OCI-LY3 (cell line): ENCODE data around the gene BPIFB2.
A peak's percentile ranks its signal among the peaks of the same experiment; 100 is the strongest.

Source experiments
- H2AFZ ChIP-seq: fragments of 200-600, 300-600 bp; shearing (Covaris generic); 2 replicates; pipeline ENCODE4 v1.6.0; 2014; ENCODE audit warnings: antibody characterized with exemption, low read depth, low read length
- H3K27ac ChIP-seq: fragments of 200-600, 300-600 bp; sonication (generic); 2 replicates; pipeline ENCODE4 v1.5.1; 2014; ENCODE audit warnings: mild to moderate bottlenecking, low read length, moderate library complexity, mixed read lengths
- H3K27me3 ChIP-seq: fragments of 200-600, 300-600 bp; sonication (generic); 2 replicates; pipeline ENCODE4 v1.6.1; 2014; ENCODE audit warnings: low read depth, low read length, mixed read lengths
- H3K36me3 ChIP-seq: fragments of 200-600, 300-600 bp; sonication (generic); replicated peaks from 2 replicates; pipeline ENCODE3; 2014; ENCODE audit warnings: low read depth, low read length, mixed read lengths
- H3K4me1 ChIP-seq: fragments of 300-600, 200-600 bp; sonication (generic); 2 replicates; pipeline ENCODE4 v1.6.1; 2014; ENCODE audit warnings: low read length, mixed read lengths
- H3K4me2 ChIP-seq: fragments of 200-600, 300-600 bp; sonication (generic); 2 replicates; pipeline ENCODE4 v1.6.1; 2014; ENCODE audit warnings: low read length, mixed read lengths
- H3K4me3 ChIP-seq: fragments of 300-600, 200-600 bp; sonication (generic); 2 replicates; pipeline ENCODE4 v1.5.1; 2014; ENCODE audit warnings: antibody characterized with exemption, mild to moderate bottlenecking, low read length, moderate library complexity
- H3K79me2 ChIP-seq: fragments of 300-600, 200-600 bp; shearing (Covaris generic); 2 replicates; pipeline ENCODE4 v1.6.1; 2014; ENCODE audit warnings: mild to moderate bottlenecking, low read length, mixed read lengths
- H3K9ac ChIP-seq: fragments of 300-600, 200-600 bp; shearing (Covaris generic); 2 replicates; pipeline ENCODE4 v1.6.0; 2014; ENCODE audit warnings: mild to moderate bottlenecking, low read length, moderate library complexity
- H3K9me3 ChIP-seq: fragments of 200-600, 300-600 bp; shearing (Covaris generic); 2 replicates; pipeline ENCODE4 v1.6.1; 2014; ENCODE audit warnings: low read length, mixed read lengths; ENCODE audit not compliant: insufficient read depth
- H4K20me1 ChIP-seq: fragments of 200-600, 300-600 bp; sonication (generic); 2 replicates; pipeline ENCODE4 v1.6.1; 2016; ENCODE audit warnings: low read length, mixed read lengths; ENCODE audit not compliant: insufficient read depth
- CTCF ChIP-seq: fragments of 200-600, 300-600 bp; sonication (generic); IDR thresholded peaks from 2 replicates; pipeline ENCODE4 v1.5.1; 2014; ENCODE audit warnings: antibody characterized with exemption, low read length, low read depth
- EZH2phosphoT487 ChIP-seq: fragments of 200-600 bp; shearing (Covaris generic); IDR thresholded peaks from 2 replicates; pipeline ENCODE4 v1.6.1; 2018; ENCODE audit warnings: antibody characterized with exemption, mixed run types, low read depth

Gene BPIFB2

GRCh38 chr20:33005132-33005566, 2.4 kb upstream of the BPIFB2 start:
- Histone ChIP-seq H3K4me1 (peaks cover under 1% of the 10 kb centered on the region; the same call in 1 of the 2 replicates), H3K4me3 (no peak overlapping the region), H3K27ac (no peak overlapping the region), H3K4me2 (no peak overlapping the region), H3K27me3 (no peaks in the 10 kb centered on the region), H4K20me1 (no peaks in the 10 kb centered on the region), H3K36me3 (no peaks in the 10 kb centered on the region), H3K79me2 (no peaks in the 10 kb centered on the region), H2AFZ (no peak overlapping the region), H3K9me3 (no peaks in the 10 kb centered on the region), H3K9ac (no peak overlapping the region)
- TF ChIP-seq CTCF = peak; percentile 83
- no peak for TF ChIP-seq EZH2phosphoT487

GRCh38 chr20:33005908-33006775, 1.4 kb upstream of the BPIFB2 start:
- Histone ChIP-seq H3K4me3 (no peak overlapping the region), H3K79me2 (no peaks in the 10 kb centered on the region), H3K36me3 (no peaks in the 10 kb centered on the region), H3K9ac (no peak overlapping the region), H3K4me2 (no peak overlapping the region), H3K9me3 (no peaks in the 10 kb centered on the region), H3K27ac (no peak overlapping the region), H3K27me3 (peaks cover 2% of the 10 kb centered on the region), H2AFZ (no peak overlapping the region), H4K20me1 (no peaks in the 10 kb centered on the region), H3K4me1 (no peaks in the 10 kb centered on the region)
- TF ChIP-seq EZH2phosphoT487 (no peak), CTCF (no peak)

GRCh38 chr20:33006776-33007375, 628 bp upstream of the BPIFB2 start:
- TF ChIP-seq CTCF (no peak), EZH2phosphoT487 (no peak)
- Histone ChIP-seq H3K4me2 (no peak overlapping the region), H3K4me3 (no peak overlapping the region)

GRCh38 chr20:33008336-33009213, 1.1 kb downstream of the BPIFB2 start:
- Histone ChIP-seq H3K27ac (no peak overlapping the region), H2AFZ (no peak overlapping the region), H3K36me3 (no peaks in the 10 kb centered on the region), H3K79me2 (no peaks in the 10 kb centered on the region), H3K4me3 (no peak overlapping the region), H3K27me3 (peaks cover 16% of the 10 kb centered on the region), H4K20me1 (no peaks in the 10 kb centered on the region), H3K9ac (no peak overlapping the region), H3K4me2 (no peak overlapping the region), H3K4me1 (no peaks in the 10 kb centered on the region), H3K9me3 (no peaks in the 10 kb centered on the region)
- TF ChIP-seq CTCF (no peak), EZH2phosphoT487 (no peak)

More at GRCh38 chr20:33006776-33007375, 628 bp upstream of the BPIFB2 start:
- Histone ChIP-seq H3K27ac (no peak overlapping the region), H3K27me3 (peaks cover 7% of the 10 kb centered on the region), H3K79me2 (no peaks in the 10 kb centered on the region), H3K36me3 (no peaks in the 10 kb centered on the region), H2AFZ (no peak overlapping the region), H3K9me3 (no peaks in the 10 kb centered on the region), H3K9ac (no peak overlapping the region), H3K4me1 (no peaks in the 10 kb centered on the region), H4K20me1 (no peaks in the 10 kb centered on the region)
